ENCODE measurements around the gene ACAP2.

ACAP2 gene

DNA sequence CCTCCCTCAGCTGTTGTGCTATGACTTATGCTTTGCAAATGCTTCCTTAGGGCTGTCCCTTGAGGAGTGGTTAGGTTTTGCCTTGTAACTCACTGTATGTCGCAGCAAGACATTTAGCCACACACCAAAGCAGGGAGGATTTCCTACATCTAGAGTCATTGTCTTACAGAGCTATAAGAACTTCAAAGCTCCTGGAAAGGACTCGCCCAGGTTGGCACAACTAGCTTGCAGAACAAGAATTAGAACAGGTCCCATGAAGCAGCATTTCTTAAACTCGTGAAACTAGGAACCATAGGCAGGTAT is 19.4 kb upstream of the ACAP2 start:
- DNase-seq: no peak
- H3K4me2 ChIP-seq (ENCODE audit: low read length): no peak overlapping the region
- H3K4me1 ChIP-seq (ENCODE audit: control insufficient read depth in 1 of 2, insufficient read depth in 2 of 2, low read length in 2 of 2): no peaks in the 10 kb centered on the region
- H3K27ac ChIP-seq (ENCODE audit: low read depth, low read length): no peak overlapping the region
- H2BK120ac ChIP-seq (ENCODE audit: insufficient read depth, low read length, poor library complexity): no peak overlapping the region
- no peak overlapping the region for H4K12ac ChIP-seq (ENCODE audit: low read depth, low read length)
- H3K4me3 ChIP-seq (ENCODE audit: low read depth, low read length): no peak overlapping the region
- no peaks in the 10 kb centered on the region for H3K36me3 ChIP-seq (ENCODE audit: control insufficient read depth in 1 of 2, insufficient read depth in 2 of 2, low read length in 2 of 2)
- H2BK12ac ChIP-seq (ENCODE audit: low read length): no peak overlapping the region
- H4K8ac ChIP-seq (ENCODE audit: low read depth, low read length): no peak overlapping the region
- no peak overlapping the region for H2BK5ac ChIP-seq (ENCODE audit: low read depth, low read length, poor library complexity)
- H3K9ac ChIP-seq (ENCODE audit: low read length): no peak overlapping the region
- no peaks in the 10 kb centered on the region for H3K79me1 ChIP-seq (ENCODE audit: low read length)
- no peak overlapping the region for H4K91ac ChIP-seq (ENCODE audit: low read depth, low read length)
- H3K4ac ChIP-seq (ENCODE audit: low read depth, low read length): no peak overlapping the region
- no peaks in the 10 kb centered on the region for H3K9me3 ChIP-seq (ENCODE audit: insufficient read depth, low read depth, low read length)
- no peak overlapping the region for H3K14ac ChIP-seq (ENCODE audit: low read length)
- H3K23ac ChIP-seq (ENCODE audit: low read length): no peak overlapping the region
- no peak overlapping the region for H2AK5ac ChIP-seq (ENCODE audit: low read length)
- H3K27me3 ChIP-seq (ENCODE audit: insufficient read depth, low read length): no peaks in the 10 kb centered on the region
- no peaks in the 10 kb centered on the region for H3K79me2 ChIP-seq (ENCODE audit: control insufficient read depth, insufficient read depth, low read length, poor library complexity)
- no CpG with 5 or more reads among the region's 3 CpGs for WGBS (ENCODE audit: extremely low coverage, insufficient coverage, insufficient read length)
- no peak overlapping the region for H2AFZ ChIP-seq (ENCODE audit: insufficient read depth, low read length, poor library complexity)
- H3K18ac ChIP-seq (ENCODE audit: low read length): no peak overlapping the region

DNA sequence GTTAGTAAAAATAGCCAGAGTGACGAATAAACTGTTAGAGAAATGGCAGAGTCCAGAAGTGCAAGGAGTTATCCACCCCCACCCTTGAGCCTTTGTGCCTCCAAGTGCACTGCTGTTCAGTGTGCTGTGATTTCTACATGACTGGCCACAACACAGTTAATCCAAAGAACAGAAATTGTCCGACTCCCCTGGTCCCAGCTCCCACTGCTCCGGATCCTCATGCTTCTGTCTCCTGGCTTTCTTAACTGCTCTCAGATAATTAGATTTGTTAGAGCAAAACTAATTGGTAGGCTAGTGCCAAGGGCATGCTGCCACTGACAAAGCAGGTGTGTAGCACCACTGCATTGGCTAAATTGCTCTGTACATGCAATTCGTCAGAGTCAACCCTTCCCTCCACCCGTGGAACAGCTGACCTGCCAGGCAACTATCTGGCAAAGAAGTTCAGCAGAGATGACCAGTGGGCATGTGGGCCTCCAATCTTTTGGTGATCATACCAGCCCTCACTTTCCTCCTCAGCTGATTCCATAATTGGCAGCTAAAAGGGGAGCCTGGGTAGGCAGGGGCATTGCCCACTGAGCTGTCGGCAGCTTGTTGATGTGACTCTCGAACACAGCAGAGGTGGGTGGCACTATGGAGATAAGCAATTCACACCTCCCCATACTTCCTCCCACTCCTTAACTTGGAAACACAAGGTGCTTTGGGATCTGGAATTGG is 18.9 kb upstream of the ACAP2 start:
- no peaks in the 10 kb centered on the region for H3K4me1 ChIP-seq (ENCODE audit: control insufficient read depth in 1 of 2, insufficient read depth in 2 of 2, low read length in 2 of 2)
- H3K79me2 ChIP-seq (ENCODE audit: control insufficient read depth, insufficient read depth, low read length, poor library complexity): no peaks in the 10 kb centered on the region
- H4K8ac ChIP-seq (ENCODE audit: low read depth, low read length): no peak overlapping the region
- H4K91ac ChIP-seq (ENCODE audit: low read depth, low read length): no peak overlapping the region
- no peak for DNase-seq
- H3K79me1 ChIP-seq (ENCODE audit: low read length): no peaks in the 10 kb centered on the region
- no peaks in the 10 kb centered on the region for H3K9me3 ChIP-seq (ENCODE audit: insufficient read depth, low read depth, low read length)
- H2AK5ac ChIP-seq (ENCODE audit: low read length): no peak overlapping the region
- H3K9ac ChIP-seq (ENCODE audit: low read length): no peak overlapping the region
- H3K36me3 ChIP-seq (ENCODE audit: control insufficient read depth in 1 of 2, insufficient read depth in 2 of 2, low read length in 2 of 2): no peaks in the 10 kb centered on the region
- no peaks in the 10 kb centered on the region for H3K27me3 ChIP-seq (ENCODE audit: insufficient read depth, low read length)
- H2BK12ac ChIP-seq (ENCODE audit: low read length): no peak overlapping the region
- no peak overlapping the region for H3K4ac ChIP-seq (ENCODE audit: low read depth, low read length)
- H2AFZ ChIP-seq (ENCODE audit: insufficient read depth, low read length, poor library complexity): no peak overlapping the region
- no peak overlapping the region for H3K4me2 ChIP-seq (ENCODE audit: low read length)
- no peak overlapping the region for H4K12ac ChIP-seq (ENCODE audit: low read depth, low read length)
- no peak overlapping the region for H2BK5ac ChIP-seq (ENCODE audit: low read depth, low read length, poor library complexity)
- WGBS (ENCODE audit: extremely low coverage, insufficient coverage, insufficient read length): no CpG with 5 or more reads among the region's 7 CpGs
- no peak overlapping the region for H3K23ac ChIP-seq (ENCODE audit: low read length)
- no peak overlapping the region for H3K27ac ChIP-seq (ENCODE audit: low read depth, low read length)
- no peak overlapping the region for H2BK120ac ChIP-seq (ENCODE audit: insufficient read depth, low read length, poor library complexity)
- no peak overlapping the region for H3K18ac ChIP-seq (ENCODE audit: low read length)
- no peak overlapping the region for H3K14ac ChIP-seq (ENCODE audit: low read length)
- no peak overlapping the region for H3K4me3 ChIP-seq (ENCODE audit: low read depth, low read length)

DNA sequence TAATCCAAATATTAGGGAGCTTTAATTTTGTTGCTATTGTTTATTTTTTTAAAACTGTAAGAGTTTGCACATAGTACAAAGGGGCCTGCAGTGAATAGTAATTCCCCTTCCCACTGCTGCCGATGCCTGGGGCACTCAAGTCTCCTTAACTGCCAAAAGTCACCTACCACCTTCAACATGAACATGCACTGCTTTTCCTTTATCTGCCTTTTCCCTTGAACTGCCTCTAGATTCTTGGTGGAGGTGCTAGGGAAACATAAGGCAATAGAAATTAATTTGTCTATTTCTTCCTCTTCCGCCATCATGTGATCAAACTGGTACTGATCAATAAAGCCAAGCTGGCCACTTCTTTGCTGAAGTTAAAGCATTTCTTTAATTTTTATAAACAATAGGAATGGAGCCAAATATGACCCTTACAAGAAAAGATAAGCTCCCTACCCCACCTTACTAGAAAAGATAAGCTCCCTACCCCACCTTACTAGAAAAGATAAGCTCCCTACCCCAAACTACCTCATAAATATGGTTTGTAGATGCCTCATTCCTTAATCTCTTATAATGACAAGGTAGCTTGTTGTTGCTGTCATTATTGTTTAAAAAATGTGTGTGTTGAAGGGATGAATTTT is 17.4 kb upstream of the ACAP2 start:
- DNase-seq: no peak
- WGBS (ENCODE audit: extremely low coverage, insufficient coverage, insufficient read length): no CpG with 5 or more reads among the region's 2 CpGs
- H3K9ac ChIP-seq (ENCODE audit: low read length): no peak overlapping the region

DNA sequence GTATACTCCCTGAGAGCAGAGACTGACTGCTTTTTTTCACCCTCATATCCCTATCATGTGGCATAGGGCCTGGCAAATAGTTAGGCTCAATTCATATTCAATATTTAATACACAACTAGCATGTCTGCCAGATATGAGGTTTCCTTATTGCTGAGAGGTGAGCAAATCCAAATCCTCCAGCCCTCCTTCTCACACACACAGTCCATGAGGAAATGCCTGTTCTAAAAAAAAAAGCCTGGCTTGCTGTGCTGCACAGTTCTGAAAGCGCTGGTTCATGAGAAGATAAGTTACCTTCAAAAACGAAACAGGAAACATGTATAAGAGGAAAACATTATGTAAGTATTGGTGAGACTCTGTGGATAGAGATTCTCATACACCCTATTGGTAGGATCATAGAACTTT is 15.5 kb upstream of the ACAP2 start:
- no peaks in the 10 kb centered on the region for H3K27me3 ChIP-seq (ENCODE audit: insufficient read depth, low read length)
- H2AFZ ChIP-seq (ENCODE audit: insufficient read depth, low read length, poor library complexity): no peak overlapping the region
- no peak overlapping the region for H4K12ac ChIP-seq (ENCODE audit: low read depth, low read length)
- no peak overlapping the region for H2AK5ac ChIP-seq (ENCODE audit: low read length)
- H3K4me1 ChIP-seq (ENCODE audit: control insufficient read depth in 1 of 2, insufficient read depth in 2 of 2, low read length in 2 of 2): no peaks in the 10 kb centered on the region
- no peak overlapping the region for H3K14ac ChIP-seq (ENCODE audit: low read length)
- no peak overlapping the region for H3K18ac ChIP-seq (ENCODE audit: low read length)
- H3K27ac ChIP-seq (ENCODE audit: low read depth, low read length): no peak overlapping the region
- no peak overlapping the region for H3K4ac ChIP-seq (ENCODE audit: low read depth, low read length)
- H2BK120ac ChIP-seq (ENCODE audit: insufficient read depth, low read length, poor library complexity): no peak overlapping the region
- H3K36me3 ChIP-seq (ENCODE audit: control insufficient read depth in 1 of 2, insufficient read depth in 2 of 2, low read length in 2 of 2): no peaks in the 10 kb centered on the region
- no peak overlapping the region for H3K4me3 ChIP-seq (ENCODE audit: low read depth, low read length)
- H3K9ac ChIP-seq (ENCODE audit: low read length): no peak overlapping the region
- DNase-seq: no peak
- no peaks in the 10 kb centered on the region for H3K79me1 ChIP-seq (ENCODE audit: low read length)
- no peak overlapping the region for H3K4me2 ChIP-seq (ENCODE audit: low read length)
- H4K8ac ChIP-seq (ENCODE audit: low read depth, low read length): no peak overlapping the region
- no peaks in the 10 kb centered on the region for H3K9me3 ChIP-seq (ENCODE audit: insufficient read depth, low read depth, low read length)
- H4K91ac ChIP-seq (ENCODE audit: low read depth, low read length): no peak overlapping the region
- no peak overlapping the region for H2BK5ac ChIP-seq (ENCODE audit: low read depth, low read length, poor library complexity)
- no CpG with 5 or more reads among the region's 2 CpGs for whole genome bisulfite sequencing (ENCODE audit: extremely low coverage, insufficient coverage, insufficient read length)
- H3K79me2 ChIP-seq (ENCODE audit: control insufficient read depth, insufficient read depth, low read length, poor library complexity): no peaks in the 10 kb centered on the region
- H2BK12ac ChIP-seq (ENCODE audit: low read length): no peak overlapping the region
- no peak overlapping the region for H3K23ac ChIP-seq (ENCODE audit: low read length)

More for the DNA sequence above, 17.4 kb upstream of the ACAP2 start:
- no peak overlapping the region for H4K91ac ChIP-seq (ENCODE audit: low read depth, low read length)
- no peaks in the 10 kb centered on the region for H3K4me1 ChIP-seq (ENCODE audit: control insufficient read depth in 1 of 2, insufficient read depth in 2 of 2, low read length in 2 of 2)
- no peaks in the 10 kb centered on the region for H3K36me3 ChIP-seq (ENCODE audit: control insufficient read depth in 1 of 2, insufficient read depth in 2 of 2, low read length in 2 of 2)
- no peak overlapping the region for H4K8ac ChIP-seq (ENCODE audit: low read depth, low read length)
- H3K27ac ChIP-seq (ENCODE audit: low read depth, low read length): no peak overlapping the region
- no peak overlapping the region for H2BK120ac ChIP-seq (ENCODE audit: insufficient read depth, low read length, poor library complexity)
- no peak overlapping the region for H3K23ac ChIP-seq (ENCODE audit: low read length)
- no peaks in the 10 kb centered on the region for H3K79me2 ChIP-seq (ENCODE audit: control insufficient read depth, insufficient read depth, low read length, poor library complexity)
- H2AK5ac ChIP-seq (ENCODE audit: low read length): no peak overlapping the region
- no peak overlapping the region for H2BK12ac ChIP-seq (ENCODE audit: low read length)
- no peak overlapping the region for H3K18ac ChIP-seq (ENCODE audit: low read length)
- H3K4me3 ChIP-seq (ENCODE audit: low read depth, low read length): no peak overlapping the region
- no peak overlapping the region for H3K14ac ChIP-seq (ENCODE audit: low read length)
- H3K79me1 ChIP-seq (ENCODE audit: low read length): no peaks in the 10 kb centered on the region
- no peak overlapping the region for H3K4ac ChIP-seq (ENCODE audit: low read depth, low read length)
- no peaks in the 10 kb centered on the region for H3K27me3 ChIP-seq (ENCODE audit: insufficient read depth, low read length)
- H2AFZ ChIP-seq (ENCODE audit: insufficient read depth, low read length, poor library complexity): no peak overlapping the region
- H3K4me2 ChIP-seq (ENCODE audit: low read length): no peak overlapping the region
- H3K9me3 ChIP-seq (ENCODE audit: insufficient read depth, low read depth, low read length): no peaks in the 10 kb centered on the region
- H2BK5ac ChIP-seq (ENCODE audit: low read depth, low read length, poor library complexity): no peak overlapping the region
- no peak overlapping the region for H4K12ac ChIP-seq (ENCODE audit: low read depth, low read length)
